GM23248 (cell line): ENCODE data around the gene PPARGC1A. TPM values are rescaled to one million over a fixed set of nuclear protein-coding genes. Genes with fewer than 3 reads are reported as not detected.

ENCODE experiments used
- DNase-seq: peaks from one replicate; pipeline ENCODE4 v3.0.0-alpha.2; 2015
- H2AFZ ChIP-seq: fragments of 200-600 bp; sonication (generic); 2 replicates; pipeline ENCODE4 v1.6.1; 2016; ENCODE audit warnings: antibody characterized with exemption
- H3F3A ChIP-seq: fragments of 200-600 bp; sonication (generic); 2 replicates; pipeline ENCODE4 v1.6.1; 2016; ENCODE audit warnings: mild to moderate bottlenecking, antibody characterized with exemption, mixed run types; ENCODE audit not compliant: insufficient read depth
- H3K27ac ChIP-seq: fragments of 200-600 bp; sonication (generic); 2 replicates; pipeline ENCODE4 v1.5.1; 2016; ENCODE audit warnings: mild to moderate bottlenecking
- H3K27me3 ChIP-seq: fragments of 200-600 bp; sonication (generic); replicated peaks from 2 replicates; pipeline ENCODE4 v1.6.1; 2016; ENCODE audit warnings: mild to moderate bottlenecking; ENCODE audit not compliant: insufficient read depth
- H3K36me3 ChIP-seq: fragments of 200-600 bp; sonication (generic); 2 replicates; pipeline ENCODE4 v1.6.1; 2016; ENCODE audit warnings: low read depth, mild to moderate bottlenecking
- H3K4me1 ChIP-seq: fragments of 200-600 bp; sonication (generic); 2 replicates; pipeline ENCODE4 v1.6.1; 2016; ENCODE audit warnings: mild to moderate bottlenecking; ENCODE audit not compliant: insufficient read depth
- H3K4me2 ChIP-seq: fragments of 200-600 bp; sonication (generic); one replicate; pipeline ENCODE4 v1.6.1; 2016; ENCODE audit warnings: mild to moderate bottlenecking; ENCODE audit not compliant: unreplicated experiment
- H3K4me3 ChIP-seq: fragments of 200-600 bp; sonication (generic); 2 replicates; pipeline ENCODE4 v1.5.1; 2016; ENCODE audit warnings: mild to moderate bottlenecking
- H3K79me2 ChIP-seq: fragments of 200-600 bp; sonication (generic); 2 replicates; pipeline ENCODE4 v1.6.1; 2016; ENCODE audit warnings: mild to moderate bottlenecking; ENCODE audit not compliant: insufficient read depth
- H3K9ac ChIP-seq: fragments of 200-600 bp; sonication (generic); 2 replicates; pipeline ENCODE4 v1.6.1; 2016; ENCODE audit warnings: mild to moderate bottlenecking
- H3K9me2 ChIP-seq: fragments of 200-600 bp; sonication (generic); 2 replicates; pipeline ENCODE4 v1.6.1; 2016; ENCODE audit warnings: mixed run types, mild to moderate bottlenecking, moderate library complexity; ENCODE audit not compliant: insufficient read depth
- H3K9me3 ChIP-seq: fragments of 200-600 bp; sonication (generic); one replicate; pipeline ENCODE4 v1.6.1; 2017; ENCODE audit warnings: low read depth
- H4K20me1 ChIP-seq: fragments of 200-600 bp; sonication (generic); 2 replicates; pipeline ENCODE4 v1.6.0; 2016; ENCODE audit not compliant: insufficient read depth
- EZH2 ChIP-seq: fragments of 200-600 bp; sonication (generic); IDR thresholded peaks from 2 replicates; pipeline ENCODE4 v1.6.1; 2018; ENCODE audit warnings: antibody characterized with exemption, mild to moderate bottlenecking; ENCODE audit not compliant: insufficient read depth, poor library complexity, severe bottlenecking
- EZH2phosphoT487 ChIP-seq: fragments of 200-600 bp; sonication (generic); IDR thresholded peaks from 2 replicates; pipeline ENCODE4 v1.6.1; 2018; ENCODE audit warnings: antibody characterized with exemption, moderate library complexity, mild to moderate bottlenecking, low read depth; ENCODE audit not compliant: insufficient read depth
- WGBS, 2 experiments: methylation state at CpG; one replicate each; pipeline ENCODE4 v1.1.6; 2015 to 2017; ENCODE audit warnings: low lambda C conversion rate in 2 of 2, low coverage in 1 of 2; ENCODE audit errors: missing lambda C conversion rate in 2 of 2; 5-methylcytosine and 5-hydroxymethylcytosine counted together
- in situ Hi-C: fragments of 300-500 bp; cut with MboI; formaldehyde crosslinking; loops from 2 replicates; pipeline ENCODE4 v1.15.0; 2020
- polyA plus RNA-seq: library from polyadenylated mRNA; unstranded; fragments of >200 nt; fragmentation: Nextera tagmentation; extraction: Ambion mirVana; gene quantifications from 2 replicates; pipeline ENCODE4 v1.2.1, GENCODE V29; 2016
- total RNA-seq: library from RNA; depleted of rRNA; stranded (reverse); fragments of >200 nt; shearing (Covaris generic); gene quantifications from 2 replicates; pipeline ENCODE4 v1.2.3, GENCODE V29; 2014

The PPARGC1A gene
- total and polyA plus RNA-seq, 2 experiments from 2014 or later = not detected

DNA sequence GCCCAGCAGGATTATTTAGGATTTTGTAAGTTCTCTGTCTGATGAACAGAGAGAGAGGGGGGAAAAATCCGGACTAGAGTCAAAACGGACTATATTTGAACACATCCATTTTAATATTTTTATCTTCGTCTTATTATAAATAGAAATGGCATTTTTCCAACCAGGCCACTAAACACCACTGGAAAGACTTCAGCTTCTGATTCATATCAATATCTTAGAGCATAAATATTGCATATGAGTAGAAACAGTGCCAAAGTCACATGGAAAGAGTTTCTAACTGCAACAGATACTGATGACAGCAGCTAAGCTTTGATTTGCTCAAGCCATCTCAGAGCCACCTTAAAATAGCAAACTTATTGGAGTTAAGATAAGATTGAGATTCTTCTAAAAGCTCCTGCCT is 456 bp downstream of the PPARGC1A start:
- H3K9me2 ChIP-seq = no peaks in the 10 kb centered on the region
- in situ Hi-C loops = no loop called here
- H3K27ac ChIP-seq = no peak overlapping the region
- H3K79me2 ChIP-seq = no peaks in the 10 kb centered on the region
- no peaks in the 10 kb centered on the region for H3K9me3 ChIP-seq
- peak; percentile 15 for DNase-seq
- H3K4me2 ChIP-seq = peak overlapping the region; percentile 87
- peak overlapping the region; percentile 70 for H2AFZ ChIP-seq
- no peaks in the 10 kb centered on the region for H3K36me3 ChIP-seq
- H3K27me3 ChIP-seq = peaks cover 31% of the 10 kb centered on the region
- 0 out of 2 replicates have a peak, but pooled peaks cover 7% of the 10 kb centered on the region for H3F3A ChIP-seq
- peaks cover 22% of the 10 kb centered on the region for H3K4me1 ChIP-seq
- H3K9ac ChIP-seq = peak overlapping the region; percentile 4; the same call in 1 of the 2 replicates
- peak overlapping the region; percentile 73 for H3K4me3 ChIP-seq
- WGBS, 2 experiments = 0 to 2% methylated on average over 3 of the region's 3 CpGs
- no peak for TF ChIP-seq EZH2phosphoT487
- TF ChIP-seq EZH2 = peak; percentile 17
- H4K20me1 ChIP-seq = no peaks in the 10 kb centered on the region

DNA sequence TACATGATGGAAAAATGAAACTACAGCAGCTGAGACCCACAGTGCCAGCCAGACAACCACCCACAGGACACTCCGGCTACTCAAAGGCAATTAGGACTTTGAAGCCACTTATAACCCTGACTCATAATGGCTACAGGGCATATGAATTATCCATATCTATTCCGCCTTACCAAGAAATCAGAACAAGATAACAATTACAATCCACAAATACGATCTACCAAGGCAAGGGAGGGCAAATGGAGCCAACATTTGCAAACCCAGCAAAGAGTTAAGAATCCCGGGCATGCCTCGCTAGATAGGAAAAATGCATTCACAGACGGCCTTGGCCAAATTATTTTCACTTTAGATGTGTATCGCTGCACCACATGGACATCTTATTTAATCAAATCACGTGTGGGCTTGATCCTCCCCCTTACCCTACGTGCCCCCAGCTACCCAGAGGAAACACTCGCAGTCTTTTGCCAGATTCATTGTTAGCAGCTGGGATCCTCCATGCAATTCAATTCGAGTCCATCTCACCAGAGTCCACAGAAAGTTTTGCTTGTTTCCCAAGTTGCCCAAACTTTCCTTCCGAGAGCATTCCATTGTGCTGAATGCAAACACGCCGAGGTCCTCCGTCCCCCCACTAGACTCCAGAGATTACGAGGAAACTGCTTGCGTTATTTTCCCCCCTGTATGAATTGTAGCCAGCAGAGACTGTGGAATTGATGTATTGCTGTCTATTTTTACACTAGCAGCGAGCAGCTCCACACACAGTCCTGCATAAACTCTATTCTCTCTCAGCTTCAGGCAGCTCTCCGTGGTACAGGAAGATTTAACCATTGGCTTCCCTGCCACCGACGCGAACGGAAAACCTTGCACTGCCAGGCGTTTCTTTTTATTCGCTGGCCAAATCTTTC is 1.2 kb downstream of the PPARGC1A start:
- in situ Hi-C loops = no loop called here
- Histone ChIP-seq H2AFZ (peak overlapping the region; percentile 70), H3K9ac (peak overlapping the region; percentile 4; the same call in 1 of the 2 replicates), H3K9me2 (no peaks in the 10 kb centered on the region), H3K9me3 (no peaks in the 10 kb centered on the region), H4K20me1 (no peaks in the 10 kb centered on the region), H3K4me2 (peak overlapping the region; percentile 87), H3K4me3 (peak overlapping the region; percentile 73), H3K27ac (no peak overlapping the region), H3K36me3 (no peaks in the 10 kb centered on the region), H3F3A (0 out of 2 replicates have a peak, but pooled peaks cover 7% of the 10 kb centered on the region), H3K4me1 (peaks cover 22% of the 10 kb centered on the region), H3K79me2 (no peaks in the 10 kb centered on the region), H3K27me3 (peaks cover 31% of the 10 kb centered on the region)
- 6 to 8% methylated on average over 25 of the region's 25 CpGs for whole genome bisulfite sequencing, 2 experiments
- peak; percentile 60 for DNase-seq
- no peak for TF ChIP-seq EZH2phosphoT487
- TF ChIP-seq EZH2 = no peak

DNA sequence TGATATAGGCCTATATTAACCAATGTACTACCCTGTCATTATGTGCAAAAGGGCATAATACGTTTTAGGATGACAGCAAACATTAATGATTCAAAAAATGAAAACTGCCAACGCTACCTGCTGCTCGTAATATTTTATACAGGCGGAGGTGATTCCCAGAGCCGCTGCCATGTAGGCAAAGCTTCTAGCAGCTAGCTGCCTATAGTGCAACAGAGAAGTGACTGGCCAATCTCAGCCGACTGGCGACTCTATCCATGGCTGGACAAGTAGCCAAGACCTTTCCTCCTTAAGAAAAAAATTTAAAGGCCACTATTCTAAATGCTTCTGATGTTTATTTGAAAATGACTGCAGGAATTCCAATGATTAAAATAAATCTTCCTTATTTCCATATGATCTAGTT is 1.9 kb downstream of the PPARGC1A start:
- Histone ChIP-seq H3F3A (0 out of 2 replicates have a peak, but pooled peaks cover 7% of the 10 kb centered on the region), H3K79me2 (no peaks in the 10 kb centered on the region), H3K4me1 (peaks cover 22% of the 10 kb centered on the region), H3K36me3 (no peaks in the 10 kb centered on the region), H4K20me1 (no peaks in the 10 kb centered on the region), H3K4me3 (peak overlapping the region; percentile 73; the same call in 1 of the 2 replicates), H3K27ac (no peak overlapping the region), H3K9me2 (no peaks in the 10 kb centered on the region), H3K27me3 (peaks cover 29% of the 10 kb centered on the region), H2AFZ (no peak overlapping the region; the same call in 1 of the 2 replicates), H3K9me3 (no peaks in the 10 kb centered on the region), H3K9ac (no peak overlapping the region), H3K4me2 (no peak overlapping the region)
- TF ChIP-seq EZH2phosphoT487 = no peak
- TF ChIP-seq EZH2 = no peak
- WGBS, 2 experiments = 80 to 85% methylated on average over 7 of the region's 7 CpGs
- in situ Hi-C loops = no loop called here
- DNase-seq = no peak

GRCh38 chr4:23887173-23887572 is 2.7 kb downstream of the PPARGC1A start:
- Histone ChIP-seq H3K9me2 (no peaks in the 10 kb centered on the region), H2AFZ (no peak overlapping the region), H3K4me1 (peaks cover 22% of the 10 kb centered on the region), H3K79me2 (no peaks in the 10 kb centered on the region), H3K36me3 (no peaks in the 10 kb centered on the region), H3K27me3 (peaks cover 21% of the 10 kb centered on the region), H3K4me2 (no peak overlapping the region), H3K9me3 (no peaks in the 10 kb centered on the region), H3K27ac (no peak overlapping the region), H4K20me1 (no peaks in the 10 kb centered on the region), H3F3A (0 out of 2 replicates have a peak, but pooled peaks cover 7% of the 10 kb centered on the region), H3K4me3 (no peak overlapping the region), H3K9ac (no peak overlapping the region)
- in situ Hi-C loops = no loop called here
- no peak for TF ChIP-seq EZH2
- TF ChIP-seq EZH2phosphoT487 = no peak
- 41% methylated on average over 3 of the region's 3 CpGs for WGBS, 2 experiments
- no peak for DNase-seq
